ENCODE data around the gene CX3CL1. TPM values are rescaled to one million over a fixed set of nuclear protein-coding genes. Genes with fewer than 3 reads are reported as not detected.

Gene CX3CL1
- total RNA-seq, 2 experiments from 2014 or later = not detected

DNA sequence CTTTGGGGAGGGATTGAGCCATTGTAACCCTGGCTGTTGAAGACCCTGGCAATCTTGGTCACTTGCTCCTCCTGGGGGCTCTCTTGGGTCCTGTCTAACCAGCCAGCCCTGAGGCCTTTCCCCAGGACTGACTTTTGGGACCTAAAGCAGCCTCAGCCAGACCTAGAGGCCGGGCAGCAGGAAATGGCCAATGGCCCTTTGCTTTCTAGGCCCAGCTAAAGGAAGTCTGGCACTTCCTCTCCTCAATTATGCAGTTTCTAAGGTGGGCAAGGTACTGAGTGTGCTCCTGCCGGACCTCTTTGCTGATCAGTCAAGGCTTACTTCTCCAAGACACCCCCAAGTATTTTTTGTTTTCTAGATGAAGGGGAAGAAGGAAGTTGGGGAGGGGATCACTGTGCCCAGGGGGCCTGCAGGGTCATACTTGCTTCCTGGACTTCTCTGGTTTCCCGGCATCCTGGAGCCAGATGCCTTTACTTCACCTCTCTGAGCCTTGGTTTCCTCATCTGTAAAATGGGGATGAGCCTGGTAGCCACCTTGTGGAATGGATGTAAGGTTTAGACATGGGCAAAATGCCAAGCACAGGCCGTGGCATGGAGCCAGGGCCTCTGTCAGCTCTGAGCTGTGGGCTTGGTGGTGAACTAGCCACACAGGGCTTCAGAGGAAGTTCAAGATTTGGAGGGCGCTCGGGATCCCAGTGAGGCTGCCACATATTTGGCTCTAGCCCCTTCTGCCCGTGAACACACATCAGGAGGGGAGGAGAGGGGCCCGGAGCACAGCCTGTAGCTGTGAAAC, 8.6 kb downstream of the CX3CL1 start:
- Histone ChIP-seq H3K4me3 (ENCODE audit: low read depth, low read length, poor library complexity, severe bottlenecking) (no peak overlapping the region), H3K4me1 (ENCODE audit: insufficient read depth, low read length, poor library complexity, severe bottlenecking) (peaks cover 12% of the 10 kb centered on the region), H3K36me3 (ENCODE audit: insufficient read depth, low read length) (no peaks in the 10 kb centered on the region), H3K9me2 (ENCODE audit: insufficient read depth, low read length) (no peaks in the 10 kb centered on the region), H3K79me2 (ENCODE audit: insufficient read depth, low read depth, low read length) (no peaks in the 10 kb centered on the region), H4K20me1 (ENCODE audit: insufficient read depth, low read length) (no peaks in the 10 kb centered on the region), H3K4me2 (ENCODE audit: low read length) (no peak overlapping the region), H2AFZ (ENCODE audit: low read length) (no peak overlapping the region), H3K27ac (ENCODE audit: low read depth, low read length, poor library complexity, severe bottlenecking) (no peak overlapping the region), H3K9me3 (ENCODE audit: low read length) (no peaks in the 10 kb centered on the region)
- intact Hi-C loops (cut with micrococcal nuclease; ENCODE audit: unreplicated experiment) = no loop called here
- DNase-seq (ENCODE audit: low spot score) = no peak
- BruUV-seq (replicated peaks) = no TSS peak
- TF ChIP-seq CTCF (conservative IDR thresholded peaks at IDR 0.05; ENCODE audit: low read length) = no peak
- TF ChIP-seq EZH2phosphoT487 (IDR thresholded peaks at IDR 0.05; ENCODE audit: borderline replicate concordance, low read depth, low read length) = no peak
- ChIA-PET CTCF (ENCODE audit: unreplicated experiment) (interaction anchor here (0.6 kb wide), 1 partner anchor 288 kb away, joined by 7 read pairs; no protein-coding TSS in a partner anchor), POLR2A (no interaction called here)

DNA sequence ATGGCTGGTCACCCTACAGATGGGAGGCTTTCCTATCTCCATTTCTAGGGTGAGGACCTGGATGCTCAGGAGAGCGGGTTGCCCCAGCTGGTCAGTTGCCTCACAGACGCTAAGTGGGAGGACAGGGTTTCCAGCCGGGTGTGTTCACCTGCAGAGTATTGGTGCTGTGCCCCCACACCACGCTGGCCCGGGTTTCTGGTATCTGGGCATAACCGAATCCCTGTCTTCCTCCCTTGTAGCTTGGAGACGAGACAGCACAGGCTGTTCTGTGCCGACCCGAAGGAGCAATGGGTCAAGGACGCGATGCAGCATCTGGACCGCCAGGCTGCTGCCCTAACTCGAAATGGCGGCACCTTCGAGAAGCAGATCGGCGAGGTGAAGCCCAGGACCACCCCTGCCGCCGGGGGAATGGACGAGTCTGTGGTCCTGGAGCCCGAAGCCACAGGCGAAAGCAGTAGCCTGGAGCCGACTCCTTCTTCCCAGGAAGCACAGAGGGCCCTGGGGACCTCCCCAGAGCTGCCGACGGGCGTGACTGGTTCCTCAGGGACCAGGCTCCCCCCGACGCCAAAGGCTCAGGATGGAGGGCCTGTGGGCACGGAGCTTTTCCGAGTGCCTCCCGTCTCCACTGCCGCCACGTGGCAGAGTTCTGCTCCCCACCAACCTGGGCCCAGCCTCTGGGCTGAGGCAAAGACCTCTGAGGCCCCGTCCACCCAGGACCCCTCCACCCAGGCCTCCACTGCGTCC, 9.7 kb downstream of the CX3CL1 start:
- intact Hi-C loops (cut with micrococcal nuclease; ENCODE audit: unreplicated experiment) = no loop called here
- no TSS peak for BruUV-seq (replicated peaks)
- POLR2A ChIA-PET = no interaction called here

More for the DNA sequence above, 9.7 kb downstream of the CX3CL1 start:
- CTCF ChIA-PET (ENCODE audit: unreplicated experiment) = interaction anchor here (0.6 kb wide), 1 partner anchor 289 kb away, joined by 7 read pairs; no protein-coding TSS in a partner anchor
- peaks cover 12% of the 10 kb centered on the region for H3K4me1 ChIP-seq (ENCODE audit: insufficient read depth, low read length, poor library complexity, severe bottlenecking)
- H2AFZ ChIP-seq (ENCODE audit: low read length) = no peak overlapping the region
- no peak overlapping the region for H3K4me3 ChIP-seq (ENCODE audit: low read depth, low read length, poor library complexity, severe bottlenecking)
- no peaks in the 10 kb centered on the region for H3K36me3 ChIP-seq (ENCODE audit: insufficient read depth, low read length)
- H3K79me2 ChIP-seq (ENCODE audit: insufficient read depth, low read depth, low read length) = no peaks in the 10 kb centered on the region
- no peak for DNase-seq (ENCODE audit: low spot score)
- no peak overlapping the region for H3K27ac ChIP-seq (ENCODE audit: low read depth, low read length, poor library complexity, severe bottlenecking)
- H3K9me3 ChIP-seq (ENCODE audit: low read length) = no peaks in the 10 kb centered on the region
- no peaks in the 10 kb centered on the region for H3K9me2 ChIP-seq (ENCODE audit: insufficient read depth, low read length)
- TF ChIP-seq CTCF (conservative IDR thresholded peaks at IDR 0.05; ENCODE audit: low read length) = no peak
- TF ChIP-seq EZH2phosphoT487 (IDR thresholded peaks at IDR 0.05; ENCODE audit: borderline replicate concordance, low read depth, low read length) = no peak
- H4K20me1 ChIP-seq (ENCODE audit: insufficient read depth, low read length) = no peaks in the 10 kb centered on the region
- H3K4me2 ChIP-seq (ENCODE audit: low read length) = no peak overlapping the region

Measured in OCI-LY7 (cell line).